GM23338 (cell line): Measurements from ENCODE around the gene NEURL1.

Experiments
- CREB1 ChIP-seq: fragments of 250-450 bp; sonication (Bioruptor Pico); IDR thresholded peaks from 2 replicates; pipeline ENCODE4 v1.5.0; 2020; ENCODE audit warnings: low read depth, mild to moderate bottlenecking, moderate library complexity
- CTCF ChIP-seq, 2 experiments: fragments of 200-600 bp in 1 of 2; sonication (generic) in 1 of 2; conservative IDR thresholded peaks; 2 replicates each; pipeline versions ENCODE4 v1.5.1 to v1.6.1; 2016 to 2017; ENCODE audit warnings: antibody characterized with exemption in 2 of 2, low read depth in 2 of 2, mild to moderate bottlenecking in 2 of 2, moderate library complexity in 1 of 2
- EZH2 ChIP-seq: fragments of 200-600 bp; sonication (generic); IDR thresholded peaks from one replicate; pipeline ENCODE4 v1.8.0; 2017; ENCODE audit warnings: antibody characterized with exemption, mild to moderate bottlenecking, low read depth; ENCODE audit not compliant: unreplicated experiment
- EZH2phosphoT487 ChIP-seq: fragments of 200-600 bp; sonication (generic); IDR thresholded peaks from one replicate; pipeline ENCODE4 v1.8.1; 2018; ENCODE audit warnings: antibody characterized with exemption; ENCODE audit not compliant: unreplicated experiment
- JUNB ChIP-seq: IDR thresholded peaks from one replicate; pipeline ENCODE4 v1.6.1; 2016; ENCODE audit warnings: antibody characterized with exemption; ENCODE audit not compliant: unreplicated experiment
- NANOG ChIP-seq: IDR thresholded peaks from 2 replicates; pipeline ENCODE4 v1.6.1; 2016; ENCODE audit warnings: antibody characterized with exemption, borderline replicate concordance
- POLR2AphosphoS5 ChIP-seq: IDR thresholded peaks from 2 replicates; pipeline ENCODE4 v1.6.1; 2016; ENCODE audit warnings: antibody characterized with exemption, low read depth
- REST ChIP-seq: IDR thresholded peaks from one replicate; pipeline ENCODE4 v1.6.1; 2018; ENCODE audit warnings: antibody characterized with exemption; ENCODE audit not compliant: unreplicated experiment
- STAT1 ChIP-seq: IDR thresholded peaks from one replicate; pipeline ENCODE4 v1.6.1; 2016; ENCODE audit warnings: antibody characterized with exemption; ENCODE audit not compliant: unreplicated experiment
- ZNF114 ChIP-seq: fragments of 250-450 bp; sonication (Bioruptor Pico); IDR thresholded peaks from 2 replicates; pipeline ENCODE4 v1.5.0; 2020; ENCODE audit warnings: mild to moderate bottlenecking, moderate library complexity
- ZNF331 ChIP-seq: fragments of 250-450 bp; sonication (Bioruptor Pico); IDR thresholded peaks from 2 replicates; pipeline ENCODE4 v1.5.0; 2020; ENCODE audit warnings: low read depth, mild to moderate bottlenecking, moderate library complexity
- TF ChIP-seq, protein P1 (sequence below): IDR thresholded peaks from 2 replicates; pipeline ENCODE4 v1.6.1; 2016; ENCODE audit warnings: antibody characterized with exemption
- TF ChIP-seq, protein P2 (sequence below): fragments of 250-450 bp; sonication (Bioruptor Pico); IDR thresholded peaks from 2 replicates; pipeline ENCODE4 v1.5.0; 2020; ENCODE audit warnings: mild to moderate bottlenecking, moderate library complexity

- TF ChIP-seq CTCF (conservative IDR thresholded peaks at IDR 0.05; ENCODE audit: low read depth in 2 of 2) (no peak), EZH2phosphoT487 (no peak), EZH2 (no peak), POLR2AphosphoS5 (no peak), STAT1 (no peak), CREB1 (no peak), REST (no peak), JUNB (no peak), NANOG (no peak), ZNF114 (CRISPR knock-in tag) (no peak), ZNF331 (CRISPR knock-in tag) (no peak)
- TF ChIP-seq, protein P1, sequence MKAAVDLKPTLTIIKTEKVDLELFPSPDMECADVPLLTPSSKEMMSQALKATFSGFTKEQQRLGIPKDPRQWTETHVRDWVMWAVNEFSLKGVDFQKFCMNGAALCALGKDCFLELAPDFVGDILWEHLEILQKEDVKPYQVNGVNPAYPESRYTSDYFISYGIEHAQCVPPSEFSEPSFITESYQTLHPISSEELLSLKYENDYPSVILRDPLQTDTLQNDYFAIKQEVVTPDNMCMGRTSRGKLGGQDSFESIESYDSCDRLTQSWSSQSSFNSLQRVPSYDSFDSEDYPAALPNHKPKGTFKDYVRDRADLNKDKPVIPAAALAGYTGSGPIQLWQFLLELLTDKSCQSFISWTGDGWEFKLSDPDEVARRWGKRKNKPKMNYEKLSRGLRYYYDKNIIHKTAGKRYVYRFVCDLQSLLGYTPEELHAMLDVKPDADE: no peak
- TF ChIP-seq, protein P2, sequence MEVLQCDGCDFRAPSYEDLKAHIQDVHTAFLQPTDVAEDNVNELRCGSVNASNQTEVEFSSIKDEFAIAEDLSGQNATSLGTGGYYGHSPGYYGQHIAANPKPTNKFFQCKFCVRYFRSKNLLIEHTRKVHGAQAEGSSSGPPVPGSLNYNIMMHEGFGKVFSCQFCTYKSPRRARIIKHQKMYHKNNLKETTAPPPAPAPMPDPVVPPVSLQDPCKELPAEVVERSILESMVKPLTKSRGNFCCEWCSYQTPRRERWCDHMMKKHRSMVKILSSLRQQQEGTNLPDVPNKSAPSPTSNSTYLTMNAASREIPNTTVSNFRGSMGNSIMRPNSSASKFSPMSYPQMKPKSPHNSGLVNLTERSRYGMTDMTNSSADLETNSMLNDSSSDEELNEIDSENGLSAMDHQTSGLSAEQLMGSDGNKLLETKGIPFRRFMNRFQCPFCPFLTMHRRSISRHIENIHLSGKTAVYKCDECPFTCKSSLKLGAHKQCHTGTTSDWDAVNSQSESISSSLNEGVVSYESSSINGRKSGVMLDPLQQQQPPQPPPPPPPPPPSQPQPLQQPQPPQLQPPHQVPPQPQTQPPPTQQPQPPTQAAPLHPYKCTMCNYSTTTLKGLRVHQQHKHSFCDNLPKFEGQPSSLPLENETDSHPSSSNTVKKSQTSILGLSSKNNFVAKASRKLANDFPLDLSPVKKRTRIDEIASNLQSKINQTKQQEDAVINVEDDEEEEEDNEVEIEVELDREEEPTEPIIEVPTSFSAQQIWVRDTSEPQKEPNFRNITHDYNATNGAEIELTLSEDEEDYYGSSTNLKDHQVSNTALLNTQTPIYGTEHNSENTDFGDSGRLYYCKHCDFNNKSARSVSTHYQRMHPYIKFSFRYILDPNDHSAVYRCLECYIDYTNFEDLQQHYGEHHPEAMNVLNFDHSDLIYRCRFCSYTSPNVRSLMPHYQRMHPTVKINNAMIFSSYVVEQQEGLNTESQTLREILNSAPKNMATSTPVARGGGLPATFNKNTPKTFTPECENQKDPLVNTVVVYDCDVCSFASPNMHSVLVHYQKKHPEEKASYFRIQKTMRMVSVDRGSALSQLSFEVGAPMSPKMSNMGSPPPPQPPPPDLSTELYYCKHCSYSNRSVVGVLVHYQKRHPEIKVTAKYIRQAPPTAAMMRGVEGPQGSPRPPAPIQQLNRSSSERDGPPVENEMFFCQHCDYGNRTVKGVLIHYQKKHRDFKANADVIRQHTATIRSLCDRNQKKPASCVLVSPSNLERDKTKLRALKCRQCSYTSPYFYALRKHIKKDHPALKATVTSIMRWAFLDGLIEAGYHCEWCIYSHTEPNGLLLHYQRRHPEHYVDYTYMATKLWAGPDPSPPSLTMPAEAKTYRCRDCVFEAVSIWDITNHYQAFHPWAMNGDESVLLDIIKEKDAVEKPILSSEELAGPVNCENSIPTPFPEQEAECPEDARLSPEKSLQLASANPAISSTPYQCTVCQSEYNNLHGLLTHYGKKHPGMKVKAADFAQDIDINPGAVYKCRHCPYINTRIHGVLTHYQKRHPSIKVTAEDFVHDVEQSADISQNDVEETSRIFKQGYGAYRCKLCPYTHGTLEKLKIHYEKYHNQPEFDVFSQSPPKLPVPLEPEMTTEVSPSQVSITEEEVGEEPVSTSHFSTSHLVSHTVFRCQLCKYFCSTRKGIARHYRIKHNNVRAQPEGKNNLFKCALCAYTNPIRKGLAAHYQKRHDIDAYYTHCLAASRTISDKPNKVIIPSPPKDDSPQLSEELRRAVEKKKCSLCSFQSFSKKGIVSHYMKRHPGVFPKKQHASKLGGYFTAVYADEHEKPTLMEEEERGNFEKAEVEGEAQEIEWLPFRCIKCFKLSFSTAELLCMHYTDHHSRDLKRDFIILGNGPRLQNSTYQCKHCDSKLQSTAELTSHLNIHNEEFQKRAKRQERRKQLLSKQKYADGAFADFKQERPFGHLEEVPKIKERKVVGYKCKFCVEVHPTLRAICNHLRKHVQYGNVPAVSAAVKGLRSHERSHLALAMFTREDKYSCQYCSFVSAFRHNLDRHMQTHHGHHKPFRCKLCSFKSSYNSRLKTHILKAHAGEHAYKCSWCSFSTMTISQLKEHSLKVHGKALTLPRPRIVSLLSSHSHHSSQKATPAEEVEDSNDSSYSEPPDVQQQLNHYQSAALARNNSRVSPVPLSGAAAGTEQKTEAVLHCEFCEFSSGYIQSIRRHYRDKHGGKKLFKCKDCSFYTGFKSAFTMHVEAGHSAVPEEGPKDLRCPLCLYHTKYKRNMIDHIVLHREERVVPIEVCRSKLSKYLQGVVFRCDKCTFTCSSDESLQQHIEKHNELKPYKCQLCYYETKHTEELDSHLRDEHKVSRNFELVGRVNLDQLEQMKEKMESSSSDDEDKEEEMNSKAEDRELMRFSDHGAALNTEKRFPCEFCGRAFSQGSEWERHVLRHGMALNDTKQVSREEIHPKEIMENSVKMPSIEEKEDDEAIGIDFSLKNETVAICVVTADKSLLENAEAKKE (CRISPR knock-in tag): no peak
Measured at GRCh38 chr10:103534621-103535498, 41.4 kb downstream of the NEURL1 start.
